Testis (tissue), 3 donors: ENCODE measurements around the gene NECAB2. TPM values are rescaled to one million over a fixed set of nuclear protein-coding genes. Genes with fewer than 3 reads are reported as not detected.

ENCODE experiments used
- DNase-seq: peaks from one replicate; pipeline ENCODE4 v3.0.0-alpha.2; 2019
- H3K27ac ChIP-seq, 2 donors: fragments of 200-600 bp; sonication (generic); one replicate each; pipeline ENCODE4 v1.5.1; 2019
- H3K27me3 ChIP-seq: fragments of 200-600 bp; sonication (generic); one replicate; pipeline ENCODE4 v1.5.1; 2019
- H3K36me3 ChIP-seq: fragments of 200-600 bp; sonication (generic); one replicate; pipeline ENCODE4 v1.5.1; 2017; ENCODE audit warnings: low read depth; ENCODE audit errors: missing control alignments
- H3K4me1 ChIP-seq: fragments of 200-600 bp; sonication (generic); one replicate; pipeline ENCODE4 v1.5.1; 2019
- H3K4me3 ChIP-seq, 2 donors: fragments of 200-600 bp; sonication (generic); one replicate each; pipeline ENCODE4 v1.5.1; 2017 to 2019
- H3K9me3 ChIP-seq: fragments of 200-600 bp; sonication (generic); one replicate; pipeline ENCODE4 v1.5.1; 2017
- CTCF ChIP-seq, 3 experiments: fragments of 450-650 bp in 2 of 3; fragments of 200-600 bp in 1 of 3; sonication (generic) in 1 of 3; IDR thresholded peaks; one replicate each; pipeline ENCODE4 v1.5.1; 2016 to 2019; ENCODE audit warnings: antibody characterized with exemption in 3 of 3, mild to moderate bottlenecking in 2 of 3, moderate library complexity in 1 of 3
- POLR2A ChIP-seq: fragments of 450-650 bp; IDR thresholded peaks from one replicate; pipeline ENCODE4 v1.6.1; 2017; ENCODE audit warnings: antibody characterized with exemption, mild to moderate bottlenecking, moderate library complexity
- WGBS, 2 donors: methylation state at CpG; one replicate each; pipeline ENCODE4 v1.1.5; 2018; 5-methylcytosine and 5-hydroxymethylcytosine counted together
- intact Hi-C: fragments of 100-400 bp; cut with DNase I; formaldehyde crosslinking; loops from one replicate; pipeline ENCODE4 v1.15.1; 2023; ENCODE audit warnings: low total_unique reads
- polyA plus RNA-seq: library from polyadenylated mRNA; stranded (reverse); fragments of 350-450 nt; fragmentation: Illumina TruSeq; extraction: RNeasy Lipid Tissue Mini Kit (QIAGEN cat#74804); gene quantifications from one replicate; pipeline ENCODE4 v1.2.3, GENCODE V29; 2014; ENCODE audit warnings: low read depth, low replicate concordance; ENCODE audit not compliant: insufficient read depth
- total RNA-seq, 2 donors: library from RNA; depleted of rRNA; stranded (reverse); fragments of >200 nt; gene quantifications; one replicate each; pipeline ENCODE4 v1.2.3, GENCODE V29; 2016

The NECAB2 gene
- total and polyA plus RNA-seq, 3 donors from 2014 or later: 9.5 to 13.9 (median 12.9) TPM

GRCh38 chr16:83971165-83972130, 3.4 kb downstream of the NECAB2 start:
- intact Hi-C loops: no loop called here
- no peak for DNase-seq
- Histone ChIP-seq H3K4me3 (no peak overlapping the region), H3K27ac (no peak overlapping the region), H3K9me3 (no peaks in the 10 kb centered on the region), H3K36me3 (no peaks in the 10 kb centered on the region), H3K4me1 (no peaks in the 10 kb centered on the region), H3K27me3 (no peaks in the 10 kb centered on the region)
- TF ChIP-seq CTCF (IDR thresholded peaks at IDR 0.05) (no peak), POLR2A (no peak)
- 81 to 83% methylated on average over 23 to 25 of the region's 27 CpGs for WGBS, 2 donors

- intact Hi-C loops: no loop called here
- WGBS, 2 donors: 85 to 87% methylated on average over 17 to 19 of the region's 19 CpGs
- H3K27me3 ChIP-seq: no peaks in the 10 kb centered on the region
- H3K9me3 ChIP-seq: no peaks in the 10 kb centered on the region
- TF ChIP-seq CTCF (IDR thresholded peaks at IDR 0.05) (no peak), POLR2A (no peak)
- no peak overlapping the region for H3K27ac ChIP-seq
- no peaks in the 10 kb centered on the region for H3K36me3 ChIP-seq
- no peaks in the 10 kb centered on the region for H3K4me1 ChIP-seq
- H3K4me3 ChIP-seq: no peak overlapping the region
- DNase-seq: no peak
Measured at GRCh38 chr16:83972256-83973008, 4.4 kb downstream of the NECAB2 start.

- Histone ChIP-seq H3K27me3 (no peaks in the 10 kb centered on the region), H3K4me3 (no peak overlapping the region), H3K9me3 (no peaks in the 10 kb centered on the region), H3K27ac (no peak overlapping the region), H3K36me3 (no peaks in the 10 kb centered on the region), H3K4me1 (no peaks in the 10 kb centered on the region)
- 78 to 85% methylated on average over 4 to 10 of the region's 10 CpGs for WGBS, 2 donors
- intact Hi-C loops: no loop called here
- no peak for DNase-seq
- TF ChIP-seq CTCF (IDR thresholded peaks at IDR 0.05) (no peak), POLR2A (no peak)
Measured at GRCh38 chr16:83973077-83973476, 5.0 kb downstream of the NECAB2 start.

GRCh38 chr16:83973581-83974385, 5.7 kb downstream of the NECAB2 start:
- TF ChIP-seq CTCF (IDR thresholded peaks at IDR 0.05): no peak
- no peak for TF ChIP-seq POLR2A
- H3K36me3 ChIP-seq: no peaks in the 10 kb centered on the region
- intact Hi-C loops: no loop called here
- no peak overlapping the region for H3K4me3 ChIP-seq
- no peak overlapping the region for H3K27ac ChIP-seq
- H3K27me3 ChIP-seq: no peaks in the 10 kb centered on the region
- no peaks in the 10 kb centered on the region for H3K4me1 ChIP-seq
- no peaks in the 10 kb centered on the region for H3K9me3 ChIP-seq
- 90 to 99% methylated on average over 15 to 22 of the region's 22 CpGs for WGBS, 2 donors
- no peak for DNase-seq
